Measurements from ENCODE around the gene ARMCX6.

DNA sequence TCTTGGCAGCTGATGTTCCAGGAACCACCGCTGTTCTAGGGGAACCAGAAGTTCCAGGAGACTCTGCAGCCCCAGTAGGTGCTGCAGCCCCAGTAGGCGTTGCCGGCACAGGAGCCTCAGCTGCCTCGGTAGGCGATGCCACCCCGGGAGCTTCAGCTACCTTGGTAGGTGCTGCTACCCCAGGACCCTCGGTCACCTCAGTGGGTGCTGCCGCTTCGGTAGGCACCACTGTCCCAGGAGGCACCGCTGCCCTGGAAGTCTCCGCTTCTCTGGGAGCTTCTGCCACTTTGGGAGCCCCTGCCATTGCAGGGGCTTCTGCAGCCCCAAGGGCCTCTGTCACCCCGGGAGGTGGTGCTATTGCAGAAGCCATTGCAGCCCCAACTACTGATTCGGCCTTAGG is 39.0 kb upstream of the ARMCX6 start:
- TF ChIP-seq TAF1 (IDR thresholded peaks at IDR 0.05; ENCODE audit: low read depth): no peak
- TF ChIP-seq EGR1 (IDR thresholded peaks at IDR 0.05): no peak
- TF ChIP-seq, protein P1, sequence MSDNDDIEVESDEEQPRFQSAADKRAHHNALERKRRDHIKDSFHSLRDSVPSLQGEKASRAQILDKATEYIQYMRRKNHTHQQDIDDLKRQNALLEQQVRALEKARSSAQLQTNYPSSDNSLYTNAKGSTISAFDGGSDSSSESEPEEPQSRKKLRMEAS (IDR thresholded peaks at IDR 0.05): no peak
- TF ChIP-seq TEAD4 (IDR thresholded peaks at IDR 0.05): no peak
- no peak for TF ChIP-seq NFIC (IDR thresholded peaks at IDR 0.05)
- TF ChIP-seq, protein P2, sequence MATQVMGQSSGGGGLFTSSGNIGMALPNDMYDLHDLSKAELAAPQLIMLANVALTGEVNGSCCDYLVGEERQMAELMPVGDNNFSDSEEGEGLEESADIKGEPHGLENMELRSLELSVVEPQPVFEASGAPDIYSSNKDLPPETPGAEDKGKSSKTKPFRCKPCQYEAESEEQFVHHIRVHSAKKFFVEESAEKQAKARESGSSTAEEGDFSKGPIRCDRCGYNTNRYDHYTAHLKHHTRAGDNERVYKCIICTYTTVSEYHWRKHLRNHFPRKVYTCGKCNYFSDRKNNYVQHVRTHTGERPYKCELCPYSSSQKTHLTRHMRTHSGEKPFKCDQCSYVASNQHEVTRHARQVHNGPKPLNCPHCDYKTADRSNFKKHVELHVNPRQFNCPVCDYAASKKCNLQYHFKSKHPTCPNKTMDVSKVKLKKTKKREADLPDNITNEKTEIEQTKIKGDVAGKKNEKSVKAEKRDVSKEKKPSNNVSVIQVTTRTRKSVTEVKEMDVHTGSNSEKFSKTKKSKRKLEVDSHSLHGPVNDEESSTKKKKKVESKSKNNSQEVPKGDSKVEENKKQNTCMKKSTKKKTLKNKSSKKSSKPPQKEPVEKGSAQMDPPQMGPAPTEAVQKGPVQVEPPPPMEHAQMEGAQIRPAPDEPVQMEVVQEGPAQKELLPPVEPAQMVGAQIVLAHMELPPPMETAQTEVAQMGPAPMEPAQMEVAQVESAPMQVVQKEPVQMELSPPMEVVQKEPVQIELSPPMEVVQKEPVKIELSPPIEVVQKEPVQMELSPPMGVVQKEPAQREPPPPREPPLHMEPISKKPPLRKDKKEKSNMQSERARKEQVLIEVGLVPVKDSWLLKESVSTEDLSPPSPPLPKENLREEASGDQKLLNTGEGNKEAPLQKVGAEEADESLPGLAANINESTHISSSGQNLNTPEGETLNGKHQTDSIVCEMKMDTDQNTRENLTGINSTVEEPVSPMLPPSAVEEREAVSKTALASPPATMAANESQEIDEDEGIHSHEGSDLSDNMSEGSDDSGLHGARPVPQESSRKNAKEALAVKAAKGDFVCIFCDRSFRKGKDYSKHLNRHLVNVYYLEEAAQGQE (IDR thresholded peaks at IDR 0.05; ENCODE audit: low read depth): no peak
- TF ChIP-seq RAD21 (IDR thresholded peaks at IDR 0.05; ENCODE audit: low read depth): no peak
- TF ChIP-seq FOXM1 (IDR thresholded peaks at IDR 0.05; ENCODE audit: borderline replicate concordance, low read depth): no peak
- TF ChIP-seq CEBPB (IDR thresholded peaks at IDR 0.05): no peak
- TF ChIP-seq ZBTB7A (IDR thresholded peaks at IDR 0.05; ENCODE audit: low read depth): no peak

Measured in Ishikawa (cell line).